GM10847 (cell line): ENCODE measurements around the gene CACNA1B.

ENCODE experiments used
- POLR2A ChIP-seq: IDR thresholded peaks from 2 replicates; pipeline ENCODE4 v1.6.1; 2011; ENCODE audit not compliant: insufficient read length; ENCODE audit errors: extremely low read depth

The CACNA1B gene

GRCh38 chr9:137912671-137913070, 35.1 kb downstream of the CACNA1B start:
- TF ChIP-seq POLR2A = no peak

DNA sequence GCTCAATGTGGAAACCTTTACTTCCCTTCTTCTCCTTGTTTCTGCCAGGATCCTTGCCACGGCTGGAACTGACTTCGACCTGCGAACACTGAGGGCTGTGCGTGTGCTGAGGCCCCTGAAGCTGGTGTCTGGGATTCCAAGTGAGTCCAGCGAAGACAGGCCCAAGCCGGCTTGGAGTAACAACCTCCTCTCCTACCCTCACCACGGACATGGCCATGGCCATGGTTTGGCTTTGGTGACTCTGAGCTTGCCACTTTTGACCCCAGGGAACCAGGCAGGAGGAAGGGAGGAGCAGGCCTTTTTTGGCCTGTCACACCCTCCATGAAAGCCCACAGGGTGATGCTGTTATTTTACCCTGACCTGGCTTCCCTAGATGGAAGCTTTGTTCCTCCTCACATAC, 35.5 kb downstream of the CACNA1B start:
- no peak for TF ChIP-seq POLR2A

DNA sequence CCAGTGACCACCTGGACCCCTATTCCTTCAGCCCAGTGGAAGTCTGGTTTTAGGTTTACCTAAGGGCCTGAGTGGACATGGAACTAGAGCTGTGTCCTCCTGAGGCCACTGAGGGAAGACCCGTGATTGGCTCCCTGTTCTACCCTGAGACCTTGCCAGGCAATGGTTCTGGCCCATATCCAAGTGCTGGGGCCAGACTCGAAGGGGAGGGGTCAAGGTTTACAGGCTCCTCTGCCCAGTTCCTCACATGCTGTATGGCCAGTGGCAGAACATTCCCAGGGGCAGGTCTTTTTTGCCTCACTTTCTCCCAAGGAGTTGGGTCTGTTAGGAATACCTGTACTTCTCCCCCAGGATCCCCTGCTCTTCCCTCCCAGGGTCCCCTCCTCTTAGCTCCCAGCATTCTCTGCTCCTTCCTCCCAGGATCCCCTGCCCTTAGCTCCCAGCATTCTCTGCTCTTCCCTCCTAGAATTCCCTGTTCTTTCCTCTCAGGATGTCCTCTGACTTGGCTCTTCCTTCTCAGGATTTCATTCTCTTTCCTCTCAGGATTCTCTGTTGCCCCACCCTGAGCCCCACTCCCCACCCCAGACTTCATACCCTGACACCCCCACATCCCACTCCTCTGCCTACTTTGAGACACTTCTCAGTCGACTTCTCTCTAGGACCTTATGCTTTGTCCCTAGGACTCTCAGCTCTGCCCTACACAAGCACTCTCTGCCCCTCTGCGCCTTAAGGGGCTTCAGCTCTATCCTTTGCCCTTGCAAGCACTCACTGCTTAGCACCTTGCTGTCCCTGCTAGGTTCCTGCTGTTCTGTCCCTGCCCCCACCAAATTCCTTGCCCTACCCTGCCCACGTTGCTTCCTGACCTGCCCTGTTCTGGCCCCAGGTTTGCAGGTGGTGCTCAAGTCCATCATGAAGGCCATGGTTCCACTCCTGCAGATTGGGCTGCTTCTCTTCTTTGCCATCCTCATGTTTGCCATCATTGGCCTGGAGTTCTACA, 36.5 kb downstream of the CACNA1B start:
- TF ChIP-seq POLR2A = no peak

GRCh38 chr9:137916540-137916939, 39.0 kb downstream of the CACNA1B start:
- no peak for TF ChIP-seq POLR2A

DNA sequence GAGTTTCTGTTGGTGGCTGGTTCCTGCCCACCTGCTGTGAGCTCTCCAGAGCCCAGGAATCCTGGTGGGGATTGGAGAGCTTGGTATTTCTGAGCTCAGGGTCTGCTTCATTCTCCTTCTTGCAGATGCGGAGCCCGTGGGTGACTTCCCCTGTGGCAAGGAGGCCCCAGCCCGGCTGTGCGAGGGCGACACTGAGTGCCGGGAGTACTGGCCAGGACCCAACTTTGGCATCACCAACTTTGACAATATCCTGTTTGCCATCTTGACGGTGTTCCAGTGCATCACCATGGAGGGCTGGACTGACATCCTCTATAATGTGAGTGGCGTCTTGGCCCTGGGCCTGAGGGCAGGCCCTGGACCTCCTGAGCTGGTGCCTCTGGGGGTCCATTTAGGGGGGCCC, 39.5 kb downstream of the CACNA1B start:
- no peak for TF ChIP-seq POLR2A

GRCh38 chr9:137917795-137918194, 40.2 kb downstream of the CACNA1B start:
- TF ChIP-seq POLR2A = no peak

GRCh38 chr9:137918331-137919094, 40.9 kb downstream of the CACNA1B start:
- TF ChIP-seq POLR2A = no peak

DNA sequence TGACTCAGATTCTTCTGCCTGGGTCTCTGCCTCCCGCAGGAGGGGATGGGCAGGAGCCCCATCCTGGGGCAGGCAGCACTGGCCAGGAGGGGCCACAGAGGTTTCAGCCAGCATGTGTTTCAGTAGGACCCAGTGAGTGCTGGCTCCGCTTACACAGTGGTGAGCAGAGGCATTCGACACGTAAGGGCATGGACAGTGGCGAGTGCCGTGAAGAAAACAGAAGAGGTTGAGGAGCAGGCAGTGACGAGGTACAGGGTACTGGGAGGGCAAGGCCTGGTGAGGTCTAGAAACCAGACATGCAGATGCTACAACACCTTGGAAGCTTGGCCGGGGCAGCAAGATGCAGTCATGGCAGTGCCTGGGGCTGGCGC, 41.5 kb downstream of the CACNA1B start:
- no peak for TF ChIP-seq POLR2A

GRCh38 chr9:137919649-137920141, 42.1 kb downstream of the CACNA1B start:
- no peak for TF ChIP-seq POLR2A

- no peak for TF ChIP-seq POLR2A
These were observed 43.2 kb downstream of the CACNA1B start for GRCh38 chr9:137920753-137921152.

DNA sequence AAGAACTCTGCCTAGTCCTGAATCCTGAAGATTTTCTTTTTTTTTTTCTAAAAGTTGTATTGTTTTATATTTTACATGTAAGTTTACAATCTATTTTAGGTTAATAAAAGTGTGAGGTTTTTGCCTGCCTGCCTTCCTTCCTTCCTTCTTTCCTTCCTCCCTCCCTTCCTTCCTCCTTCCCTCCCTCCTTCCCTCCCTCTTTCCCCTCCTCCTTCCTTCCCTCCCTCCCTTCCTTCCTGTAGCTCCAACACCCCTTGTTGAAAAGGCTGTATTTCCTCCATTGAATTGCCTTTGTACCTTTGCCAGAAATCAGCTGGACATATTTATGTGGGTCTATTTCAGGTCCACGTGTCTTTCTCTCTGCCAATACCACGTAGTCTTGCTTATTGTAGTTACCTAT, 46.6 kb downstream of the CACNA1B start:
- TF ChIP-seq POLR2A = no peak

- no peak for TF ChIP-seq POLR2A
These were observed 47.3 kb downstream of the CACNA1B start for GRCh38 chr9:137924761-137925369.

DNA sequence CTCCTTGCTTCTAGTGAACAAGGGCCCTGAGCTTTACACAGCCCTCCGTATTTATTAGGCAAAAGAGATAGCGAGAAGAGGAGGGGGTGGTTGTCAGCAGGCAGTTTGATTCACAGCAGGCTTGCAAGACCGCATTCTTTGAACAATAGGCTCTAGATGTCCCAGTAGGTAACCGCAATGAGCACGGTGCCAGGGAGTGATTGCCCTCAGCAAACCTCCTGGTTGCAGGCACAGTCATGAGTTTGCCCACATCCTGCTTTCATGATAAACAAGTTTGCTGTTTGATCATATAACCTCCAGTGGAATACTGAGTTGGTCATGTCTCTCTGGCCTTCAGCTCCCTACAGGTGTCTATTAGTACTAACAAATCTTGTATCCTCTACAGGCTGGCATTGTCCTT, 66.1 kb downstream of the CACNA1B start:
- no peak for TF ChIP-seq POLR2A

GRCh38 chr9:137945581-137945980, 68.0 kb downstream of the CACNA1B start:
- no peak for TF ChIP-seq POLR2A

DNA sequence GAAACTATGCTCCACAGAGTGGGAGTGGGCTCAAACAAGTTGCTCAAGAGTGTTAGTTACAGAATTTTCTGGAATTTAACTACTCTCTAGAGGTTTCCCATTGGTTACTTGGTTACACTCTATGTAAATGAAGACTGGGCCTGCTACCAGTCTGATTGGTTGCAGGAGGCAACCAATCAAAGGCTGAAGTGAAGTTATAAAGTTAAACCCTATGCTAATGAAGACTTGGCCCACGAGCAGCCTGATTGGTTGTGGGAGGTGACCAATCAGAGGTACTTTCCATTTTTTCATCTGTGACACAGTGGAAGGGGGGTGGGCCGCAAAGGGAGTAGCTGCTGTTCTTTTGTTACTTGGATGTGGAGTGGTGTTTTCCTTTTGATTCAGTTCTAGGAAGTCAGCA, 69.4 kb downstream of the CACNA1B start:
- TF ChIP-seq POLR2A = no peak

DNA sequence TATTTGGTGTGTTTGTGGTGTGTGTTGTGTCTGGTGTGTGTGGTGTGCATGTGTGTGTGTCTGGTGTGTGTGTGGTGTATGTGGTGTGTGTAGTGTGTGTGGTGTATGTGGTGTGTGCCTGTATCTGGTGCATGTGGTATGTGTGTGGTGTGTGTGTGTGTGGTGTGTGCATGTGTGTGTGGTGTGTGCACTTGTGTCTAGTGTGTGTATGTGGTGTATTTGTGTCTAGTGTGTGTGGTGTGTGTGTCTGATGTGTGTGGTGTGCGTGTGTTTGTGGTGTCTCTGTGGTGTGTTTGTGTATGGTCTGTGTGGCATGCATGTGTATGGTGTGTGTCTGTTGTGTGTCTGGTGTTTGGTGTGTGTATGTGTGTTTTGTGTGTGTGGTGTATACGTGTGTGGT, 71.1 kb downstream of the CACNA1B start:
- no peak for TF ChIP-seq POLR2A

DNA sequence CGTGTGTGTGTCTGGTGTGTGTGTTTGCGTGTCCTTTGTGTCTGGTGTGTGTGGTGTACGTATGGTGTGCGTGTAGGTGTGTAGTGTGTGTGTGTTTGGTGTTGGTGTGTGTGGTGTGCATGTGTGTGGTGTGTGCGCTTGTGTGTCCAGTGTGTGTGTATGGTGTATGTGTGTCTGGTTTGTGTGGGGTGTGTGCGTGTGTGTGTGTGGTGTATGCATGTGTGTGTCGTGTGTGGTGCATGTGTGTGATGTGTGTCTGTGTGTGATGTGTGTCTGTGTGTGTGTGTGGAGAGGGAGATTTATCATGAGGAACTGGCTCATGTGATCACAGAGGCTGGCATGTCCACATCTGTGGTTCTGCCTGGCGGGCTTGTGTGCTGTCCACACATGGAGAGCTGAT, 71.7 kb downstream of the CACNA1B start:
- TF ChIP-seq POLR2A = no peak
